Fibroblast of the conjunctiva (primary cell): ENCODE measurements around the gene PPP3R1.

Experiments used
- DNase-seq: peaks from one replicate; pipeline ENCODE4 v3.0.0-alpha.2; 2010; ENCODE audit warnings: low read depth

The PPP3R1 gene

DNA sequence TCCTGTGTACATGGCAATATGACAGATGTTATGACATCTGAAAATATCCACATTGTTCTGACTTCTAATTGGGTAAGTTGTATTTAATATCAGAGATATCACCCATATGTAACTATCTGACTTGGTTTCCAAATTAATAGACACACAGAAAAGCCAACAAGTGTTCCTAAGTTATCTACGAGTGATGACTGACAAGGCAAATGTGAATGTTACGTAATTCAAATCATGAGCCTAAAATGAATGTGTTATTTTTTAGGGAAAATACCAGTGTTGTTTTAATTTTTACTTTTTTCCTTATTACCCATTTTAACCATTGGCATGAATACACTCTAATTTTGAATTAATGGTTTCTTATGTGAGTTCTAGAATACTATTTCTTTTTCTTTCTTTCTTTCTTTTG, 110.5 kb downstream of the PPP3R1 start:
- no peak for DNase-seq

DNA sequence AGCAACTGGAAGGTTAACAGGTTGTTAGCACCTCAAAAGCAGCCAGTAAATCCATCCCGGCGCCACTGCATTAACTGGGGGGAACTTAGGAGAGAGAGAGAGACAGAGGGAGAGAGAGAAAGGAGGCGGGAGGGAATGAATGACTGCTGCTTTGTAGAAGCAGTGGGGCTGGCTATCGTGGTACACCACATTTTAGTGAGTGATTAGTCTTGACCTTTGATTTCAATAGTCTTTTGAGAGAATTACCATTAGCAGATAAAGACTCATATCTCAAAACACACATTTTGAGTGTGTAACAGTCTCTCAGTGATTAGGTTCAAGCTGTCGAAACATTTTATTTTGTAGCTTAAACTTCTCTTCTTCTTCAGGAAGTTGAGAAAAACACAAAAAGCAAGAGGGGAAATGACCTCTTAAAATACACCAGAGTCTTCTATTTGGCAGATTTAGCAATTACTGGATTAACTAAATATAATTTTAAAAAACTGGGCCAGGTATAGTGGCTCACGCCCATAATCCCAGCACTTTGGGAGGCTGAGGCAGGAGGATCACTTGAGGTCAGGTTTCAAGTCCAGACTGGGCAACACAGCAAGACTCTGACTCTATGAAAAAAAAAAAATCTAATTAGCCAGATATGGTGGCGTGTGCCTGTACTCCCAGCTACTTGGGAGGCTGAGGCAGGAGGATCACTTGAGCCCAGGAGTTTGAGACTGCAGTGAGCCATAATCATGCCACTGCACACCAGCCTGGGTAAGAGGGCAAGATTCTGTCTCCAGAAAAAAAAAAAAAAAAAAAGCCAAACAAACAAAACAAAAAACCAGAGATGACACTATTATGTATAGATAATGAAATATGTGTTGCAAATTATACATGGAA, 116.6 kb downstream of the PPP3R1 start:
- no peak for DNase-seq

DNA sequence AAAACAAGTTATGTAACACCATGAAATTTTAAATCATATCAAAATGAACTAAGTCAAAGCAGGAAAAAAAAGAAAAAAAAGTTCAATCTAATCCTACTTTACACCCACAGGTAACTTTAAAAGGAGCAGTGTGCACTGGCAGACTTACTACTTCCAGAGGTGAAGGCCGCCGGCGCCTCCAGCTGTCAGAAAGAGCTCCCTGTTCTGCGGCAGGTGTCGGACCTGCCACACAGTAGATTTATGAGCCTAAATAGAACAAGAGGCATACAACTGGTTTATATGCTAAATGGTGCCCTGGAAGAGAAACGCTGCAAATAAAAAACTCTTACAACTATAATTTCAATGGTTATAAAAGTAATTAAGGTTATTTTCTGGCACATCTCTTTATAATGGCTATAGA, 117.8 kb downstream of the PPP3R1 start:
- no peak for DNase-seq

DNA sequence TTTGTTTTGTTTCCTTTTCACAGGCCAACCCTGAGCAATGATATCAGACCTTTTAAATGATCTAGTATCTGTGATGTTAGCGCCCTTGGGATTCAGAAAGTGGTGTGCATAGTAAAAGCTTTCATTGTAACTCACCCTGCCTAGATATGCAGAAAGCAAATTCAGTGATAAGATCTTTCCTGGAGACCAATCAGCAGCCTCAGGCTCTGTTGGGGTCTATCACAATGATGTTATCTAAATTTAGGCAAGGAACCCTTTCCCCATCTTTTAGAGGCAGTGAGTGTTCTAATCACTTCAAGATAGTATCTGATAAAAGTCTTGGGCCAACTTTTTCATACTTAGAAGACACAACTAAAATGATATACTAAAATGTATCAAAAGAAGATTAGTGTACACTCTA, 118.2 kb downstream of the PPP3R1 start:
- DNase-seq: no peak
